NOMO-1 treated with DMSO at 0.1 percent for 48 hours (cell line): ENCODE results near the gene MEGF8.
"Not testable (repeated sequence)": the region's sequence is repeated elsewhere in the genome, so short reads cannot be mapped to it uniquely, and the experiment has no call there.

ENCODE experiments used
- DNase-seq: peaks from one replicate; lab custom pipeline; 2025; ENCODE audit not compliant: unreplicated experiment; lab: John Stamatoyannopoulos, UW

The MEGF8 gene

DNA sequence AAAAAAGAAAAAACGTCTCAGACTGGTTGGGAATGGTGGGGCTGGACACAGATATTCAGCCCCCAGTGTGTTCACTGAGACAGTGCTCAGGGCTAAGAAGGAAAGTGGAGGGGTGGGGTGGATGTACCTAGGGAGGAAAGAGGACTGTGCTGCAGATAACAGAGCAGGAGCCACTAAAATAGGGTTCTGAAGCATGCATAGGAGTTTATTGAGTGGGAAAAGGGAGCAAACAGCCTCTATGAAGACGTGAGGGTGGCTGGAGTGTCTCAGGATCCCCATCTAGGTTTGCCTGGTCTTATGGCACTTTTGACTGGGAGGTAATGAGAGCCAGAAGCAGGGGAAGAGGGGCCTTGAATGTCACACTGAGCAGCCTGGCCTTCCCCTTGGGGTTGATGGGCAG, 3.4 kb downstream of the MEGF8 start:
- no peak for DNase-seq

DNA sequence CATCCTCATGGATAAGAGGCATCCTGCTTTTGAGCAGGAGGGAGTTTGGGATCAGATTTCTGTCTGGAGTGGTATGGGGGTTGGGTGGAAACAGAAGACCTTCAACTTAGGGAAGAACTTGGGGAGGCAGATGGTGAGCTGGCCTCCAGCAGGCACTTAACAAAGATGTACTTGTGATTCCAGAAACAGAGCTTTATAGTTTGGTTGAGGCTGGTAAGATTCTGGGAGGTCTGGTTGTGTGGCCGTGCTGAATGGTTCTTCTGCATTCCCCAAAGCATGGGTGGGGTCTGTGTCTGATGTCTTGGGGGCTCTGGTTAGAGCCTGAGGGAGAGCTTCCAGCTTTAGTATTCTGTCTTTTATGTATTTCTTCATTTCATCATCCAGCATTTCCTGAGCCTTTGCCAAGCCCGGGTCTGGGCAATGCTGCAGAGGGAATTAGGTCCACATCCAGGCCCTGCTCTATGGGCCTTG, 4.8 kb downstream of the MEGF8 start:
- DNase-seq: no peak

DNA sequence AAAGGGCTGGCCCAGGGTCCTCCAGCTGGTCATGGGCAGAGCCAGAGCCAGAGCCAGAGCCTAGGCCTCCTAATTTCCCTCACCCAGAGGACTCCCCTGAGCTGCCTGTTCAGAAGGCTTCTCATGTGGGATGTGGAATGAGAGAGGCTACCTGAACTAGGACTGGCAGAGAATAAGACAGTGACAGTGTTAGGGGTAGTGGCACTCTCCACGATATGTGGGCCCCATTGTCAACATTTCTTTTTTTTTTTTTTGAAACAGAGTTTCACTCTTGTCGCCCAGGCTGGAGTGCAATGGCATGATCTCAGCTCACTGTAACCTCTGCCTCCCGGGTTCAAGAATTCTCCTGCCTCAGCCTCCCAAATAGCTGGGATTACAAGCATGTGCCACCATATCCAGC, 5.9 kb downstream of the MEGF8 start:
- DNase-seq: not testable (repeated sequence)

DNA sequence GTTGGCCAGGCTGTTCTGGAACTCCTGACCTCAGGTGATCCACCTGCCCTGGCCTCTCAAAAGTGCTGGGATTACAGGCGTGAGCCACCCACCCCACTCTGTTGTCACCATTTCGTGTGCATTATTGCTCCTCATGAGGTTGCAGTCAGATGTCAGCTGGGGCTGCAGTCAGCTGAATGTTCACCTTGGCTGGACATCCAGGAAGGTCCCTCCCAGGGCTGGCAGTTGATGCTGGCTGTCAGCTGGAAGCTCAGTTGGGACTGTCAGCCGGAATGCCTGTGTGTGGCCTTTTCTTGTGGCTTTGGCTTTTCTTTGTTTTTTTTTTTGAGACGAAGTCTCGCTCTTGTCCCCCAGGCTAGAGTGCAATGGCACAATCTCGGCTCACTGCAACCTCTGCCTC, 6.6 kb downstream of the MEGF8 start:
- DNase-seq: no peak

DNA sequence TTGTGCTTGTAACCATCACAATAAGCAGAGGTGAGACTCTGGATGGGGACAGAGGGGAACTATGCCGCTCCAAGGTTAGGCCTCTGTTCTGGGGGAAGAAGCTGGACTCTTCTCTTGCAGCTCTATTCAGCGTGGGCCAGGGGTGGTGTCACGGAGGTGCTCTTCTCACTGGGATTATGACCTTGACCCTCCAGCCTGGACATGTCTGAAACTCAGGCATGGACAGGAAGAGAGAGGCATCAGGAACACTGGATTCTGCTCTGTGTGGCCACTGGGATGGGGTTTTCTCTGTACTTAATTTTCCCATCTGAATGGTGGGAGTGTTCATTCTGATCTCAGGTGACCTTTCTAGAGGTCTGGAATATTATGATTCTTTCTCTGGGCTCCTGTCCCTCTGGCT, 7.6 kb downstream of the MEGF8 start:
- no peak for DNase-seq

DNA sequence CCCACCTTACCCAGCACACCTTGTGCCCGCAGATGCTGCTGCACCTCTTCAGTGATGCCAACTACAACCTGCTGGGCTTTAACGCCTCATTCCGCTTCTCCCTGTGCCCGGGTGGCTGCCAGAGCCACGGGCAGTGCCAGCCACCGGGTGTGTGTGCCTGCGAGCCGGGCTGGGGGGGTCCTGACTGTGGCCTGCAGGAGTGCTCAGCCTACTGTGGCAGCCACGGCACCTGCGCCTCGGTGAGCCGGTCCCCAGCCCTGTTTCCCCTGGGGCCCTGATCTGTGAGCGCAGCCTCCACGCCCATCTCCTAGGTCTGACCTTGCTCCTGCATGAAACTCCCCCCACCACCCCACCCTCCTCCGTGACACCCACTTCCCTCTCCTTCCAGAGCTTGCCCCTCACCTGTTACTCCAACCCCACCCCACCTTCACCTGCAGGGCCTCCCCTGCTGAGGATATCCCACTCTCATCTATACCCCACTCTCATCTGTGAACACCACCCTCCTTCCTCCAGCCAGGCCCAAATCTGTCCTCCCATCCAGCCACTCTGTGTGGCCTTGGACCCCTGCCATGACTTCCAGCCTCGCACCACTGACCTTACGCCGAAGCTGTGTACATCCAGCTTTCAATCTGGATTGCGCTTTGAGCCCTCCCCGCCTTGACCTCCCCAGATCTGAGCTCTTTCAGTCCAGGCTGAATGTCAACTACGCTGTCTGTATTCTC, 8.7 kb downstream of the MEGF8 start:
- DNase-seq: no peak

DNA sequence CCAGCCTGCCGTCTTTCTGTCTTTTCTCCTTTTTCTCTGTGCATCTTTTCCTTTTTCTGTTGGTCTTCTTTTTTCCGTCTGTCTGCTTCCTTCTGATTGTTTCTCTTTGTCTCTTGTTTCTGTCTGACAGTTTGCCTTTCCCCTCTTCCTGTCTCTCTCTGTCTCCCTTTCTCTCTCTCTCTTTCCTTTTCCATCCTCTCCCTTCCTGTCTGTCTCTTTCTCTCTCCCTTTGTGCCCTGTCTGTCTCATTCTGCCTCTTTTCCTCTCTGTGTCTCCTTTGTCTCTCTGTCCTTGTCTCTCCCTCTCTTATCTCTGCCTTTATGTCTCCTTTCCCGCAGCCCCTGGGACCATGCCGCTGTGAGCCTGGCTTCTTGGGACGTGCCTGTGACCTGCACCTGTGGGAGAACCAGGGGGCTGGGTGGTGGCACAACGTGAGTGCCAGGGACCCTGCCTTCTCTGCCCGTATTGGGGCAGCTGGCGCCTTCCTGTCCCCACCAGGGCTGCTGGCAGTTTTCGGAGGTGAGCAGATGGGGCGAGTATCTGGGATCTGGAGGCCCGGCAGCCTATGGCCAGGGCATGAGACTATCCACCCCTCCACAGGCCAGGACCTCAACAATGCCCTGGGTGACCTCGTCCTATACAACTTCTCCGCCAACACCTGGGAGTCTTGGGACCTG, 9.4 kb downstream of the MEGF8 start:
- no peak for DNase-seq

DNA sequence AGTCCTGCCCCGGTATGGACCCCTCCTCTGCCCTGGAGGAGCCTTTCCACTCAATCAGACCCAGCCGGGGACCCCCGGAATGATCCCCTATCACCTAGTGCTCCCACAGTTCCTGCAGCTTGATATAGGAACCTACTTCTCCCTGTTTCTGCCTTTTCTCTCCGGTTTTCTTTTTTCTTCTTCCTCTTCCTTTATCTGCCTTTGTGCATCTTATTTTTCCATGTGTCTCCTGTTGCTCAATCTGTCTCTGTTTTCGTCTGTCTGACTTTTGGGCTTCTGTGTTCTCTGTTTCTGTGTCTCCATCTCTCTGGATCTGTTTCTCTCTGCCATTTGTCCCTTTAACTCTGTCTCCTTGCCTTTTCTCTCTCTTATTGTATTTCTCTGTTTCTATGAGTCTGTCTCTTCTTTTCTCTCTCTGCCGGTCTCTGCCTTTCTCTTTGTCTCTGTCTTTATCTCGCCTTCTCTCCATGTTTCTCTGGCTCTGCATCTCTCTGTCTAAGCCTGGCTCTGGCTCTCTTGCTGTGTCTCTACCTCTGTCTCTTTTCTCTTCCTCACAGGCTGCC, 10.0 kb downstream of the MEGF8 start:
- no peak for DNase-seq

DNA sequence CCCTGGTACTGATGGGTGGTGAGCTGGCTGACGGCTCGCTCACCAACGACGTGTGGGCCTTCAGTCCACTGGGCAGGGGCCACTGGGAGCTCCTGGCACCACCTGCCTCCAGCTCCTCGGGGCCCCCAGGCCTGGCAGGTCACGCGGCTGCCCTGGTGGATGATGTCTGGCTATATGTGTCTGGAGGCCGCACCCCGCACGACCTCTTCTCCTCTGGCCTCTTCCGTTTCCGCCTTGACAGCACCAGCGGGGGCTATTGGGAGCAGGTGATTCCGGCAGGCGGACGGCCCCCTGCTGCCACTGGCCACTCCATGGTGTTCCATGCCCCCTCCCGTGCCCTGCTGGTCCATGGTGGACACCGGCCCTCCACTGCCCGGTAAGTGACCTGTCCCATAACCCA, 10.5 kb downstream of the MEGF8 start:
- no peak for DNase-seq

DNA sequence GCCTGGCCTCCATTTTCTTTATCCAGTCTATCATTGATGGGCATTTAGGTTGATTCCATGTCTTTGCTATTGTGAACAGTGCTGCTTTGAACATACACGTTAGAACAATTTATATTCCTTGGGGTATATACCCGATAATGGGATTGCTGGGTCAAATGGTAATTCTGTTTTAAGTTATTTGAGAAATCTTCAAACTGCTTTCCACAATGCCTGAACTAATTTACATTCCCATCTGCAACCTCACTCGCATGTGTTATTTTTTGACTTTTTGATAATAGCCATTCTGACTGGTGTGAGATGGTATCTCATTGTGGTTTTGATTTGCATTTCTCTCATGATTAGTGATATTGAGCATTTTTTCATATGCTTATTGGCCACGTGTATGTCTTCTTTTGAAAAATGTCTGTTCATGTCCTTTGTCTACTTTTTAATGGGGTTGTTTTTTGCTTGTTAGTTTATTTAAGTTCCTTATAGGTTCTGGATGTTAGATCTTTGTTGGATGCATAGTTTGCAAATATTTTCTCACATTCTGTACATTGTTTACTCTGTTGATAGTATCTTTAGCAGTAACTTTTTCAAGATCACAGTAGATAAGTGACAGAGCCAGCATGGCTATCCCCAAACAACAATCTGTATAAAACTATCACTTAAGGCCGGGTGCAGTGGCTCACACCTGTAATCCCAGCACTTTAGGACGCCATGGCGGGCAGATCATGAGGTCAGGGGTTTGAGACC, 13.9 kb downstream of the MEGF8 start:
- not testable (repeated sequence) for DNase-seq

DNA sequence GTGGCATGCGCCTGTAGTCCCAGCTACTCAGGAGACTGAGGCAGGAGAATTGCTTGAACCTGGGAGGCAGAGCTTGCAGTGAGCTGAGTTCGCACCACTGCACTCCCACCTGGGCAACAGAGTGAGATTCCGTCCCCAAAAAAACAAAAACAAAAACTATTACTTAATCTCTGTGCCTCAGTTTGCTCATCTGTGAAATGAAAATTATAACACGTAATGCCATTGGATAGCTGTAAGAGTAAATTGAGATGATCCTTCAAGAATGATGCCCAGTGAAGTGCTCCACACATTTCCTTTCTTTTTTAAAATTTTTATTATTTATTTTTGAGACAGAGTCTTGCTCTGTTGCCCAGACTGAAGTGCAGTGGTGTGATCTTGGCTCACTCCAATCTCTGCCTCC, 14.5 kb downstream of the MEGF8 start:
- not testable (repeated sequence) for DNase-seq

DNA sequence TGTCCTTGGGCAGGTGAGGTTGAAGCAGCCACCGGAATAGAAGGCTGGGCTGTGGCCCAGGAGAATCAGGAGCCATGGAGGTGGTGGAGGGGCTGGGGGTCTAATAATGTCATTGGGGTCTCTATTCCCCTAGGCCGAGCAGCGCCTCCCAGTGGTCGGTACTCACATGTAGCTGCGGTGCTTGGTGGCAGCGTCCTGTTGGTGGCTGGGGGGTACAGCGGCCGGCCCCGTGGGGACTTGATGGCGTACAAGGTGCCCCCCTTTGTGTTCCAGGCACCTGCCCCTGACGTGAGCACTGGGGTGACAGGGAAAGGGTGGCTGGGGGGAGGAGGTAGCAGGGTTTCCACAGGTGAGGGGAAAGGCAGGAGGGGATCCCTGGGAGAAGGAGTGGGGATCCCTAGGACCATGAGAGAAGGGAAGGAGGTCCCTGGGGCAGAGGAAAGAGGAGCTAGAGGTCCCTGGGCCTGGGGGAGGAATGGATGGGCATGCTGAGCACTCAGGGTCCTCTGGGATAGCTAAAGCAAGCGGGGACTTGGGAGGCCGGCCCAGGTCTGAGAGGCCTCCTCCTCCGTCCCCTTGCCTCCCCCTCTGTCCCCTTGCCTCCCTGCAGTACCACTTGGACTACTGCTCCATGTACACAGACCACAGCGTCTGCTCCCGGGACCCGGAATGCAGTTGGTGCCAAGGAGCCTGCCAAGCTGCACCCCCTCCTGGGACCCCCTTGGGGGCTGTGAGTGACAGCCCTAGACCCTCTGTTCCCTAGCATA, 18.1 kb downstream of the MEGF8 start:
- DNase-seq: no peak

DNA sequence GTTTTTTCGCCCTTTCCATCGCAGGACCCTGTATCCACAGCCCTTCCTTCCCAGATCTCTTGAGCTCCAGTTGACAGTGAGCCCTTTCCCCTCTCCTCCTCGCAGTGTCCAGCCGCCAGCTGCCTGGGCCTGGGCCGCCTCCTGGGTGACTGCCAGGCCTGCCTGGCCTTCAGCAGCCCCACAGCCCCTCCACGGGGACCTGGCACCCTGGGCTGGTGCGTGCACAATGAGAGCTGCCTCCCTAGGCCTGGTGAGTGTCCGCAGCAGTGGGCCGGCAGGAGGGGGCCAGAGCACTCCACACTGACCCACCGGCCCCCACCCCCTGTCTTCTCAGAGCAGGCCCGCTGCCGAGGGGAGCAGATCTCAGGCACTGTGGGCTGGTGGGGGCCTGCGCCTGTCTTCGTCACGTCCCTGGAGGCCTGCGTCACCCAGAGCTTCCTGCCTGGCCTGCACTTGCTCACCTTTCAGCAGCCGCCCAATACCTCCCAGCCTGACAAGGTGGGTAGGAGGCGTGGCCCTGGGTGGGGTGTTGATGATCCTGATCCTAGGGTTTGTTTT, 19.0 kb downstream of the MEGF8 start:
- DNase-seq: no peak

DNA sequence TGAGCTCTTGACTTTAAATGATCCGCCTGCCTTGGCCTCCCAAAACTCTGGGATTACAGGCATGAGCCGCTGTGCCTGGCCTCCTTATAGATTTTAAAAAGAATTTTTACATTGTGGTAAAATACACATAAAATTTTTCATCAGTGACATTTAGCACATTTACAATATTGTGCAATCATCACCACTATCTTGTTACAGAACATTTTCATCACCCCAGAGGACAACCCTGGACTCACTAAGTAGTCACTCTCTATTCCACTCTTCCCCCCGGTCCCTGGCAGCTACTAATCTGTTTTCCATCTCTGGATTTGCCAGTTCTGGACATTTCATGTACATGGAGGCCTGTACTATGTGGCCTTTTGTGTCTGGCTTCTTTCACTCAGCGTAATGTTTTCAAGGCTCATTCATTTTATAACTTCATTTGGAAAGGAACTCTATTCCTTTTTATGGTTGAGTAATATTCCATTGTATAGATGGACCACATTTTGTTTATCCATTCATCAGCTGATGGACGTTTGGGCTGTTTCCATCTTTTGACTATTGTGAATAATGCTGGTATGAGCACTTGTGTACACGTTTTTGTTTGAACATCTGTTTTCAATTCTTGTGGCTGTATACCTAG, 19.9 kb downstream of the MEGF8 start:
- DNase-seq: no peak

DNA sequence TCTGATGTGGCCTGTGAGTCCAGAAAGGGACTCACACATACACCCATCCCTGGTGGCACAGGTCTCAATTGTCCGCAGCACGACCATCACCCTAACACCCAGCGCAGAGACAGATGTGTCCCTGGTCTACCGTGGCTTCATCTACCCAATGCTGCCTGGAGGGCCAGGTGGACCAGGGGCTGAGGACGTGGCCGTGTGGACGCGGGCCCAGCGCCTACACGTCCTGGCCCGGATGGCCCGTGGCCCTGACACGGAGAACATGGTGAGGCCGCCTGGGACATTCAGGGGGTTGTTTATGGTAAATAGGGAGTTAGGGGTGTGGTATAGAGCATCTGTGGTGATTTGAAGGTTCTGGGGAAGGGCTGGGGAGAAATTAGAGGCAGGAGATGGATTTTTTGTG, 22.8 kb downstream of the MEGF8 start:
- no peak for DNase-seq

DNA sequence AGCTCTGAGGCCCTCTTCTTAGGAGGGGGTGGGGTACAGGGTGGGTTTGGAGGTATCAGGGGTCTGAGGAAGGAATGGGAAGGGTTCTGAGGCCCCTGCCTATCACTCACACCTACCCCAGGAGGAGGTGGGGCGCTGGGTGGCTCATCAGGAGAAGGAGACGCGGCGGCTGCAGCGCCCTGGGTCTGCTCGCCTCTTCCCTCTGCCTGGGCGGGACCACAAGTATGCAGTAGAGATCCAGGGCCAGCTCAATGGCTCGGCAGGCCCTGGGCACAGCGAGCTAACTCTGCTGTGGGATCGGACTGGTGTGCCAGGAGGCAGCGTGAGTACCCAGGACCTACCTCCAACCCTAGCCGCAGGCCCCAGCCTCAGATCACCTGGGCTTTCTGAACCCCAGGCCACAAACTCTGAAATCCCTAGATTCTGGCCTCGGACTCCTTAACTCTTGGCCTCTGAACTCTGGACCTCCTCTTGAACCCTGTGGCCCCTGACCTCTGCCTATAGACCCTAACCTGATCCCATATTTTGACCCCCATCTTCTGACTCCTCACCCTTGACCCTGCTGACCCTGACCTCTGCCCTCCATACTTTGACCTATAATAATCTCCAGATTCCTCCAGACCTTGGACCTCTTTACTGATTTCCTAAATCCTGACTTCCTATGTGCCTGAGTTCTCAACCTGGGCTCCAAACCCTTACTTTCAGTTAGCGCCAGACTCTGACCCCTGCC, 24.1 kb downstream of the MEGF8 start:
- DNase-seq: no peak

DNA sequence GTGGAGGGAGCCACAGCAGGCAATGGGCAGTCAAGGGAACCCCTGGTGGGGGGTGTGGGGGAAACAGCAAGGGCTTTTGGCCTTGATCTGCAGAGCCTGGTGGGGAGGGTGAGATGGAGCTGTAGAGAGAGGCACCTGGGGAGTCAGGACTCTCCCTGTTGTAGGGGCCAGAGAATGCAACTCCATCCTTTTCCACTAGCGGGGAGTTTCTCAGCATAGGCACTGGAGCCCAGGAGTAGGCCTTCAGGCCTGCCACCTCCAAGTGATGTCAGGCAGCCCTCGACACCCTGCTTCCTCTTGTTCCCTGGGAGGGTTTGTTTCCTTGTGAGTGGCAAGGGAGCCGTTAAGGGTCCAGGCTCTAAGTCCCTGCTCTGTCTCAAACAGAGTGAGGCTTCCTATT, 25.0 kb downstream of the MEGF8 start:
- DNase-seq: no peak

DNA sequence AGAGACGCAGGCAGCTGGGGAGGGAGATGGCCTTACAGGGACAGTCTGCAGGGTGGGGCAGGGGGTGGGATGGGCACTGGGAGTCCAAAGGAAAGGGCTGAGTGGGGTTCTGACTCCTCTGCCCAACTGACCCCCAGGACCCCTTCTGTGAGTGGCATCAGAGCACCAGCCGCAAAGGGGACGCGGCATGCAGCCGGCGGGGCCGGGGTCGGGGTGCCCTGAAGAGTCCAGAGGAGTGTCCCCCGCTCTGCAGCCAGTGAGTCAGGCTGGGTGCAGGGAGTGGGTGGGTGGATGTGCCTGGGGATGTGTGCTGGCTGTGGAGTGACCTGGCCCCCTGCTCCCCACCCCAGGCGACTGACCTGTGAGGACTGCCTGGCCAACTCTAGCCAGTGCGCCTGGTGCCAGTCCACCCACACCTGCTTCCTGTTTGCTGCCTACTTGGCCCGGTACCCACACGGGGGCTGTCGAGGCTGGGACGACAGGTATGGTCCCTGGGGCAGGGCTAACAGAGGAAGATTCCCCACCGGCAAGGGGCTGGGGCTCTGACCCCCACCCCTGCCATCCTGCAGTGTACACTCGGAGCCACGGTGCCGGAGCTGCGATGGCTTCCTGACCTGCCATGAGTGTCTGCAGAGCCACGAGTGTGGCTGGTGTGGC, 25.8 kb downstream of the MEGF8 start:
- DNase-seq: no peak
